ENCODE data around the gene LRRC51.

DNA sequence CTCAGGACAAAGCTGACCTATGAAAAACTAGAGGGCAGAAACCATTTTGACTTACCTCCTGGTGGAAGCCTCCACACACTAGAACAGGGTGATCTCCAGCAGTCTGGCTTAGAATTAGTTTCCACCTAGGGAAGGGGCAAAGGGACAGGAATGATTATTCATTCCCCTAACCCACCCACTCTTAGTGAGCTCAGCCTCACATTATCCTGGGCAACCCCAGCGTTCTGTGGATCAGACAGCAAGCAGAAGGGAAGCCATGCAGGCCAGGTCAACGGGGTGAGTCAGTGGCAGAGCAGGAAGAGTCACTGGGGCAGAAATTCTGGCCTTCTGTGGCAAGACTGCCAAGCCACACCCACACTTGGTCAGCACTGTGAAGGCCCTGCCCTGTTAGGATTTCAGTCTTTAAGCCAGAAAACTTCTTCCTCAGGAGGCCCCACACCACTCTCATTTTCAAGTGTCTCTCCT lies 10.8 kb upstream of the LRRC51 start:
- TF ChIP-seq, protein P1, sequence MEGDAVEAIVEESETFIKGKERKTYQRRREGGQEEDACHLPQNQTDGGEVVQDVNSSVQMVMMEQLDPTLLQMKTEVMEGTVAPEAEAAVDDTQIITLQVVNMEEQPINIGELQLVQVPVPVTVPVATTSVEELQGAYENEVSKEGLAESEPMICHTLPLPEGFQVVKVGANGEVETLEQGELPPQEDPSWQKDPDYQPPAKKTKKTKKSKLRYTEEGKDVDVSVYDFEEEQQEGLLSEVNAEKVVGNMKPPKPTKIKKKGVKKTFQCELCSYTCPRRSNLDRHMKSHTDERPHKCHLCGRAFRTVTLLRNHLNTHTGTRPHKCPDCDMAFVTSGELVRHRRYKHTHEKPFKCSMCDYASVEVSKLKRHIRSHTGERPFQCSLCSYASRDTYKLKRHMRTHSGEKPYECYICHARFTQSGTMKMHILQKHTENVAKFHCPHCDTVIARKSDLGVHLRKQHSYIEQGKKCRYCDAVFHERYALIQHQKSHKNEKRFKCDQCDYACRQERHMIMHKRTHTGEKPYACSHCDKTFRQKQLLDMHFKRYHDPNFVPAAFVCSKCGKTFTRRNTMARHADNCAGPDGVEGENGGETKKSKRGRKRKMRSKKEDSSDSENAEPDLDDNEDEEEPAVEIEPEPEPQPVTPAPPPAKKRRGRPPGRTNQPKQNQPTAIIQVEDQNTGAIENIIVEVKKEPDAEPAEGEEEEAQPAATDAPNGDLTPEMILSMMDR (IDR thresholded peaks at IDR 0.05), result no peak
- no peak for TF ChIP-seq POLR2AphosphoS5 (IDR thresholded peaks at IDR 0.05; ENCODE audit: low read depth, low read length)
- no peak for TF ChIP-seq REST (IDR thresholded peaks at IDR 0.05; ENCODE audit: insufficient read depth in 1 of 2, low read depth in 2 of 2, low read length in 1 of 2)
